Renal cortical epithelial cell (primary cell): ENCODE data around the gene CFAP47. TPM values are rescaled to one million over a fixed set of nuclear protein-coding genes. Genes with fewer than 3 reads are reported as not detected.

ENCODE experiments used
- total RNA-seq: library from RNA; depleted of rRNA; stranded (reverse); fragments of >200 nt; gene quantifications from 2 replicates; pipeline ENCODE4 v1.2.3, GENCODE V29; 2014

CFAP47 gene
- total RNA-seq, 1 donor from 2014 or later = 1.6 TPM

Other genes starting within 250 kb of the CFAP47 start
- 0.17 TPM in 1 of 2 replicates, not detected in the other for gene MAGEB16, start 121.4 kb upstream of the CFAP47 start, total RNA-seq